Transverse colon (tissue), 4 donors: ENCODE data around the gene P3H1. TPM values are rescaled to one million over a fixed set of nuclear protein-coding genes. Genes with fewer than 3 reads are reported as not detected.

Experiments used
- DNase-seq: peaks from one replicate; pipeline ENCODE4 v3.0.0-alpha.2; 2019
- H3K27ac ChIP-seq, 4 donors: fragments of 200-600 bp; sonication (generic); 2 replicates each; pipeline ENCODE4 v1.5.1; 2016 to 2018; ENCODE audit warnings: inconsistent platforms in 4 of 4
- H3K27me3 ChIP-seq: fragments of 200-600 bp; sonication (generic); 2 replicates; pipeline ENCODE4 v1.5.1; 2017; ENCODE audit warnings: inconsistent platforms
- H3K36me3 ChIP-seq, 4 donors: fragments of 200-600 bp; sonication (generic); 2 replicates each; pipeline ENCODE4 v1.5.1; 2017 to 2019; ENCODE audit warnings: inconsistent platforms in 4 of 4
- H3K4me1 ChIP-seq, 4 donors: fragments of 200-600 bp; sonication (generic); 2 replicates each; pipeline ENCODE4 v1.5.1; 2017 to 2020; ENCODE audit warnings: inconsistent platforms in 4 of 4
- H3K4me3 ChIP-seq, 4 donors: fragments of 200-600 bp; sonication (generic); 1 replicate in 1 of 4; 2 replicates in 3 of 4; pipeline versions ENCODE4 v1.5.1 to v1.6.1; 2017 to 2019; ENCODE audit warnings: inconsistent platforms in 4 of 4
- H3K9me3 ChIP-seq, 2 donors: fragments of 200-600 bp; sonication (generic); 2 replicates each; pipeline ENCODE4 v1.5.1; 2017 to 2019; ENCODE audit warnings: inconsistent platforms in 2 of 2
- CTCF ChIP-seq, 5 experiments: fragments of 200-600 bp in 3 of 5; fragments of 450-650 bp in 2 of 5; sonication (generic) in 3 of 5; IDR thresholded peaks; 1 replicate in 2 of 5; 2 replicates in 3 of 5; pipeline ENCODE4 v1.5.1; 2016 to 2017; ENCODE audit warnings: antibody characterized with exemption in 5 of 5, inconsistent platforms in 3 of 5, mild to moderate bottlenecking in 2 of 5, moderate library complexity in 1 of 5
- EP300 ChIP-seq: sonication (generic); formaldehyde crosslinking; IDR thresholded peaks from one replicate; pipeline ENCODE4 v1.6.1; 2017; ENCODE audit warnings: antibody characterized with exemption, low read depth
- POLR2A ChIP-seq: fragments of 450-650 bp; IDR thresholded peaks from one replicate; pipeline ENCODE4 v1.6.1; 2016; ENCODE audit warnings: antibody characterized with exemption, mild to moderate bottlenecking, moderate library complexity
- POLR2AphosphoS5 ChIP-seq, 3 donors: sonication (generic); formaldehyde crosslinking; IDR thresholded peaks; one replicate each; pipeline ENCODE4 v1.6.1; 2016; ENCODE audit warnings: antibody characterized with exemption in 3 of 3
- WGBS, 2 donors: methylation state at CpG; one replicate each; pipeline ENCODE4 v1.1.5; 2018; ENCODE audit warnings: low coverage in 1 of 2; 5-methylcytosine and 5-hydroxymethylcytosine counted together
- in situ Hi-C, 4 donors: fragments of 200-750 bp; cut with MboI; loops; one replicate each; pipeline versions ENCODE4 v1.15.0 to v1.15.1; 2017; ENCODE audit warnings: low sequenced_read_pairs in 3 of 4, low pct_ligation_motif_present in 1 of 4, low pct_unique_long_range_greater_than_20kb in 1 of 4
- intact Hi-C: fragments of 100-400 bp; cut with DNase I; formaldehyde crosslinking; loops from one replicate; pipeline ENCODE4 v1.15.1; 2023; ENCODE audit warnings: low total_unique reads
- total RNA-seq, 4 donors: library from RNA; depleted of rRNA; stranded (reverse); fragments of >200 nt; gene quantifications; one replicate each; pipeline ENCODE4 v1.1.0, GENCODE V29; 2016

Gene P3H1
- total RNA-seq, 4 donors from 2014 or later, result 8.7 to 37.2 (median 10.2) TPM

- DNase-seq, result no peak
- 93% methylated on average over 11 of the region's 12 CpGs; no CpG with 5 or more reads in 1 of the 2 donors for WGBS, 2 donors
- H3K4me3 ChIP-seq, result no peak overlapping the region
- H3K4me1 ChIP-seq, result no peaks in the 10 kb centered on the region
- peaks cover 0 to 7% (median 0%) of the 10 kb centered on the region in 4 donors for H3K36me3 ChIP-seq
- H3K9me3 ChIP-seq, result no peaks in the 10 kb centered on the region
- H3K27me3 ChIP-seq, result no peaks in the 10 kb centered on the region
- intact Hi-C loops (loop anchor here (10.0 kb wide), 1 partner anchor 52 kb away; no protein-coding TSS in a partner anchor), in situ Hi-C loops (loop anchor here in 3 of 4 donors (5.0 to 25.0 kb wide), 5 partner anchors 159 to 609 kb away; partner anchors contain the start of gene FOXJ3 (in 1 of the 3))
- TF ChIP-seq POLR2A (no peak), POLR2AphosphoS5 (IDR thresholded peaks at IDR 0.05) (no peak), CTCF (IDR thresholded peaks at IDR 0.05) (no peak), EP300 (no peak)
- no peak overlapping the region for H3K27ac ChIP-seq
Measured at GRCh38 chr1:42746436-42747105, 20.3 kb downstream of the P3H1 start.

DNA sequence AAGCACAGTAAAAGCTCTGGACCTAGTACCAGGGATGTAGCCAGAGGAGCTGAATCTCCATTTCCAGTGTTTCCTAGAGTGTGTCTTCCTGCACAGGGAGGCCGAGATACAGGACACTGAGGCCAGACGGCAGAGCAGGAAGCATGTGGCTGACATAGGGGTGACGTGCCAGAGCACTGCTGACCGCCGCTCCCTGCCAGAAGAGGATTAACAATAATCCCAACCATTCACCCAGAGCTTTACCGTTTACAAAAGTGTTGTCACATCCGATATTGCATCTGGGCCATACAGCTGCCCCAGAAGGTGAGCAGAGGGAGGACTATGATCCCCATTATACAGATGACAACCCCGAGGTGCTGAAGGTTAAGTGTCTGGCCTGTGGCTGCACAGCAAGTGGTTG is 21.0 kb downstream of the P3H1 start:
- H3K4me3 ChIP-seq, result no peak overlapping the region
- H3K27me3 ChIP-seq, result no peaks in the 10 kb centered on the region
- peaks cover 0 to 7% (median 0%) of the 10 kb centered on the region in 4 donors for H3K36me3 ChIP-seq
- no peak for DNase-seq
- 68 to 100% methylated on average over 2 to 8 of the region's 8 CpGs for WGBS, 2 donors
- in situ Hi-C loops (loop anchor here in 3 of 4 donors (5.0 to 25.0 kb wide), 5 partner anchors 159 to 609 kb away; partner anchors contain the start of gene FOXJ3 (in 1 of the 3)), intact Hi-C loops (loop anchor here (10.0 kb wide), 1 partner anchor 51 kb away; no protein-coding TSS in a partner anchor)
- H3K27ac ChIP-seq, result no peak overlapping the region
- TF ChIP-seq POLR2A, result no peak
- TF ChIP-seq CTCF (IDR thresholded peaks at IDR 0.05), result no peak
- TF ChIP-seq EP300, result no peak
- no peak for TF ChIP-seq POLR2AphosphoS5 (IDR thresholded peaks at IDR 0.05)
- no peaks in the 10 kb centered on the region for H3K4me1 ChIP-seq
- H3K9me3 ChIP-seq, result no peaks in the 10 kb centered on the region

DNA sequence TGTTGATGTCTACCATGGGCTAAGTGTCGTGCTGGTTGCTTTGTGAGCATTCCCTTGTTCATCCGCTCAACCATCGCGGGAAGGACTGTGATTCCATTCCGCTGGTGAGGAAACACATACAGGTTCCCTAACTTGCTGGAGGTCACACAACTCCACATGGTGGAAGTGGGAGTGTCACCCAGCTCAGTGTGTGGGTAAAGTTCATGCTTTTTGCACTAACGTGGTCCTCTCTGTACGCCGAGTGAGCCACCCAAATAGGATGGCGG is 22.7 kb downstream of the P3H1 start:
- TF ChIP-seq CTCF (IDR thresholded peaks at IDR 0.05) (no peak), POLR2AphosphoS5 (IDR thresholded peaks at IDR 0.05) (no peak), POLR2A (no peak), EP300 (no peak)
- no peak for DNase-seq
- Histone ChIP-seq H3K9me3 (no peaks in the 10 kb centered on the region), H3K4me3 (no peak overlapping the region), H3K27ac (no peak overlapping the region), H3K27me3 (no peaks in the 10 kb centered on the region), H3K4me1 (peaks cover 0 to 8% (median 0%) of the 10 kb centered on the region in 4 donors), H3K36me3 (no peaks in the 10 kb centered on the region)
- intact Hi-C loops (loop anchor here (10.0 kb wide), 1 partner anchor 49 kb away; no protein-coding TSS in a partner anchor), in situ Hi-C loops (loop anchor here in 2 of 4 donors (10.0 to 25.0 kb wide), 3 partner anchors 169 to 607 kb away; partner anchors contain the start of gene FOXJ3 (in 1 of the 2))
- 93% methylated on average over 9 of the region's 9 CpGs; no CpG with 5 or more reads in 1 of the 2 donors for WGBS, 2 donors

DNA sequence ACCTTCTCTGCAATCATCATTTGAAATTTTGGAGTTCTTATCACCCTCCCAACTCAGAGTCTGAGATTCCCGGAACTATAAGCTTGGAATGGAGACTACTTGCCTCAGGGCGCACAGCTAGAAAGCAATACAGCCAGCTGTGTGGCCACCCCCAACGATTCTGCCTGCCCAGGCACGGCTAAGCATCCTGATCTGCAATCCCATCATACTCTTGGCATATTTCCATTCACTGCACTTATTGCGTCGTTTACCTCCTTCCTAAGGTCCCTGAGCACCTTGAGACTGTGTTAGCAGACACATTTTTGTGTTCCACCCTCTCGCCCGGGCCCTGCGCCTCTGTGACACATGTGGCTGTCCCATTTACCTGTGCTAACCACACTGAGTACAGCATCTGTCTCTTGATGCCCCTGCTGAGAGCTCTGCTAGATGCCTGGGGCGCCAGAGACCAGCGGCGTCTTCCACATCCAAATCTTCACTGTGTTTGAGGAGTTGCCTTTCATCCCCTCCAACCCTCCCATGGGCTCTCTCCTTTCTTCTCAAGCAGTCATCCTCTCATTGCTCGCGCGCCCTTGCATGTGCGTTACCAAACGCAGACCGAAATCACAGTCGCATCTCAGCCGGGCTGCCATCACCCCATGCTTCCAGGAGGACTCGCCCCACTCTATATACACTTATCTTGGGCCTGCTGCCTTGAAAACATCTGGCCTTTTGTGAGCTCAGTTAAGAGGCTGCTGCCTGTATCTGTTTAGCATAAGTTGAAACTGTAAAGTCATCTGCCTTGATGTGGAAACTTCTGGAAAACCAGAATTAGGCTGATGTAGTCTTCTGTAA is 23.3 kb downstream of the P3H1 start:
- intact Hi-C loops (loop anchor here (10.0 kb wide), 1 partner anchor 49 kb away; no protein-coding TSS in a partner anchor), in situ Hi-C loops (loop anchor here in 2 of 4 donors (10.0 to 25.0 kb wide), 3 partner anchors 169 to 606 kb away; partner anchors contain the start of gene FOXJ3 (in 1 of the 2))
- DNase-seq, result no peak

More for the DNA sequence above, 23.3 kb downstream of the P3H1 start:
- WGBS, 2 donors, result 77 to 92% methylated on average over 5 to 21 of the region's 21 CpGs
- Histone ChIP-seq H3K36me3 (no peaks in the 10 kb centered on the region), H3K4me1 (peaks cover 0 to 8% (median 0%) of the 10 kb centered on the region in 4 donors), H3K9me3 (no peaks in the 10 kb centered on the region), H3K4me3 (no peak overlapping the region), H3K27ac (no peak overlapping the region), H3K27me3 (no peaks in the 10 kb centered on the region)
- TF ChIP-seq CTCF (IDR thresholded peaks at IDR 0.05), result no peak
- TF ChIP-seq POLR2AphosphoS5 (IDR thresholded peaks at IDR 0.05), result no peak
- TF ChIP-seq EP300, result no peak
- no peak for TF ChIP-seq POLR2A
